Measurements from ENCODE around the gene C1QTNF12. TPM values are rescaled to one million over a fixed set of nuclear protein-coding genes. Genes with fewer than 3 reads are reported as not detected.

The C1QTNF12 gene
- polyA plus RNA-seq, 3 donors = 1.1 TPM; not detected in 2

GRCh38 chr1:1254667-1254998 lies 8.1 kb upstream of the C1QTNF12 start:
- peaks cover 72% of the 10 kb centered on the region for H4K20me1 ChIP-seq (ENCODE audit: insufficient read depth, low read length)
- H3K27ac Mint-ChIP-seq = no peak overlapping the region
- no peaks in the 10 kb centered on the region for H3K9me3 ChIP-seq (replicated peaks in 1 of 2; ENCODE audit: control insufficient read depth in 1 of 2, insufficient read depth in 1 of 2, low read length in 2 of 2)
- peaks cover 51 to 71% of the 10 kb centered on the region in 2 donors for H3K36me3 Mint-ChIP-seq
- H3K9ac ChIP-seq (ENCODE audit: insufficient read depth, low read length, poor library complexity, severe bottlenecking) = no peak overlapping the region
- no peak overlapping the region for H3K27ac ChIP-seq (ENCODE audit: low read depth in 1 of 2, low read length in 2 of 2)
- H3K36me3 ChIP-seq (replicated peaks in 1 of 2; ENCODE audit: control insufficient read depth in 1 of 2, insufficient read depth in 2 of 2, low read length in 2 of 2) = peaks cover 48 to 67% of the 10 kb centered on the region in 2 donors
- no peak for TF ChIP-seq CTCF (IDR thresholded peaks at IDR 0.05)
- no peak overlapping the region for H3K4me3 ChIP-seq (replicated peaks in 1 of 3; ENCODE audit: low read depth in 2 of 3, low read length in 3 of 3)
- peaks cover under 1% of the 10 kb centered on the region in 2 donors for H3K4me1 ChIP-seq (ENCODE audit: control insufficient read depth in 1 of 2, insufficient read depth in 2 of 2, low read length in 2 of 2)
- peaks cover 3% of the 10 kb centered on the region for H3K4me1 Mint-ChIP-seq
- no peaks in the 10 kb centered on the region for H3K9me3 Mint-ChIP-seq
- H3K27me3 Mint-ChIP-seq (ENCODE audit: low read depth in 3 of 3) = peaks cover 0 to 2% (median 0%) of the 10 kb centered on the region in 3 donors
- no peak overlapping the region for H3K4me2 ChIP-seq (replicated peaks; ENCODE audit: extremely low read depth, low read length, poor library complexity, severe bottlenecking)
- intact Hi-C loops (cut with micrococcal nuclease) = no loop called here
- no peak for DNase-seq
- H3K27me3 ChIP-seq (ENCODE audit: control insufficient read depth in 2 of 2, insufficient read depth in 2 of 2, low read length in 2 of 2) = no peaks in the 10 kb centered on the region
- peaks cover 4% of the 10 kb centered on the region for H3K79me2 ChIP-seq (ENCODE audit: insufficient read depth, low read length)
- no peak overlapping the region for H2AFZ ChIP-seq (ENCODE audit: insufficient read depth, low read depth, low read length, poor library complexity, severe bottlenecking)
- 97% methylated on average over 20 of the region's 21 CpGs for WGBS (ENCODE audit: insufficient coverage)
- H3K4me3 Mint-ChIP-seq = no peak overlapping the region

GRCh38 chr1:1253972-1254666 lies 7.6 kb upstream of the C1QTNF12 start:
- no peak overlapping the region for H3K27ac ChIP-seq (ENCODE audit: low read depth in 1 of 2, low read length in 2 of 2)
- peaks cover 43 to 62% of the 10 kb centered on the region in 2 donors for H3K36me3 ChIP-seq (replicated peaks in 1 of 2; ENCODE audit: control insufficient read depth in 1 of 2, insufficient read depth in 2 of 2, low read length in 2 of 2)
- Mint-ChIP-seq H3K27ac (no peak overlapping the region), H3K9me3 (no peaks in the 10 kb centered on the region), H3K36me3 (peaks cover 46 to 66% of the 10 kb centered on the region in 2 donors), H3K27me3 (ENCODE audit: low read depth in 3 of 3) (no peaks in the 10 kb centered on the region), H3K4me3 (no peak overlapping the region), H3K4me1 (no peaks in the 10 kb centered on the region)
- H2AFZ ChIP-seq (ENCODE audit: insufficient read depth, low read depth, low read length, poor library complexity, severe bottlenecking) = no peak overlapping the region
- 98% methylated on average over 28 of the region's 50 CpGs for WGBS (ENCODE audit: insufficient coverage)
- no peak overlapping the region for H3K4me2 ChIP-seq (replicated peaks; ENCODE audit: extremely low read depth, low read length, poor library complexity, severe bottlenecking)
- peaks cover 67% of the 10 kb centered on the region for H4K20me1 ChIP-seq (ENCODE audit: insufficient read depth, low read length)
- H3K4me3 ChIP-seq (replicated peaks in 1 of 3; ENCODE audit: low read depth in 2 of 3, low read length in 3 of 3) = no peak overlapping the region
- DNase-seq = no peak
- intact Hi-C loops (cut with micrococcal nuclease) = no loop called here
- no peaks in the 10 kb centered on the region for H3K9me3 ChIP-seq (replicated peaks in 1 of 2; ENCODE audit: control insufficient read depth in 1 of 2, insufficient read depth in 1 of 2, low read length in 2 of 2)
- no peaks in the 10 kb centered on the region for H3K27me3 ChIP-seq (ENCODE audit: control insufficient read depth in 2 of 2, insufficient read depth in 2 of 2, low read length in 2 of 2)
- H3K79me2 ChIP-seq (ENCODE audit: insufficient read depth, low read length) = peaks cover 4% of the 10 kb centered on the region
- H3K4me1 ChIP-seq (ENCODE audit: control insufficient read depth in 1 of 2, insufficient read depth in 2 of 2, low read length in 2 of 2) = no peaks in the 10 kb centered on the region
- no peak for TF ChIP-seq CTCF (IDR thresholded peaks at IDR 0.05)
- H3K9ac ChIP-seq (ENCODE audit: insufficient read depth, low read length, poor library complexity, severe bottlenecking) = no peak overlapping the region
